ENCODE data around the gene BCL2L14. TPM values are rescaled to one million over a fixed set of nuclear protein-coding genes. Genes with fewer than 3 reads are reported as not detected.

BCL2L14 gene, protein sequence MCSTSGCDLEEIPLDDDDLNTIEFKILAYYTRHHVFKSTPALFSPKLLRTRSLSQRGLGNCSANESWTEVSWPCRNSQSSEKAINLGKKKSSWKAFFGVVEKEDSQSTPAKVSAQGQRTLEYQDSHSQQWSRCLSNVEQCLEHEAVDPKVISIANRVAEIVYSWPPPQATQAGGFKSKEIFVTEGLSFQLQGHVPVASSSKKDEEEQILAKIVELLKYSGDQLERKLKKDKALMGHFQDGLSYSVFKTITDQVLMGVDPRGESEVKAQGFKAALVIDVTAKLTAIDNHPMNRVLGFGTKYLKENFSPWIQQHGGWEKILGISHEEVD
- total RNA-seq (2016; rRNA removed; fragmentation: Illumina TruSeq; extraction: Trizol) (0.11 and 0.28 TPM in 2 replicates), polyA plus RNA-seq (2011; rRNA removed) (0.22 TPM in 1 of 2 replicates, not detected in the other), polyA minus RNA-seq (2011; rRNA and poly(A)+ RNA removed; ENCODE audit: low replicate concordance) (0.35 TPM in 1 of 2 replicates, not detected in the other), Bru-seq, nascent RNA (percentile 17 among the genes with signal in this experiment), BruChase-seq, experiment 1, labeled RNA remaining after a 6-hour chase (percentile 12 among the genes with signal in this experiment), BruChase-seq, experiment 2, labeled RNA remaining after a 2-hour chase (percentile 13 among the genes with signal in this experiment)
- total RNA-seq (2016; cell fraction: cytosol; rRNA removed; fragmentation: Illumina TruSeq; extraction: Trizol; ENCODE audit: low read depth): 0.30 TPM in 1 of 2 replicates, not detected in the other
- 0.22 and 0.32 TPM in 2 replicates for total RNA-seq (2016; cell fraction: insoluble cytoplasmic fraction; rRNA removed; fragmentation: Illumina TruSeq; extraction: Trizol)
- total RNA-seq (2016; cell fraction: membrane; rRNA removed; fragmentation: Illumina TruSeq; extraction: Trizol): 0.34 TPM in 1 of 2 replicates, not detected in the other
- total RNA-seq (2016; cell fraction: nucleus; rRNA removed; fragmentation: Illumina TruSeq; extraction: Trizol): not detected in 2 replicates
- polyA plus RNA-seq (2011; cell fraction: cytosol; rRNA removed): 0.08 and 0.09 TPM in 2 replicates
- polyA plus RNA-seq (2011; cell fraction: nucleus; rRNA removed): 0.21 TPM in 1 of 2 replicates, not detected in the other
- 0.07 and 0.24 TPM in 2 replicates for polyA plus RNA-seq (2012)
- polyA plus RNA-seq (2016; cell fraction: cytosol; fragmentation: Illumina TruSeq; extraction: Trizol; ENCODE audit: low read depth): not detected in 2 replicates
- polyA plus RNA-seq (2016; cell fraction: insoluble cytoplasmic fraction; fragmentation: Illumina TruSeq; extraction: Trizol; ENCODE audit: low read depth): not detected in 2 replicates
- polyA plus RNA-seq (2016; cell fraction: membrane; fragmentation: Illumina TruSeq; extraction: Trizol; ENCODE audit: low read depth): not detected in 2 replicates
- polyA plus RNA-seq (2016; cell fraction: nucleus; fragmentation: Illumina TruSeq; extraction: Trizol; ENCODE audit: insufficient read depth, low read depth): not detected in 2 replicates
- polyA minus RNA-seq (2011; cell fraction: cytosol; rRNA and poly(A)+ RNA removed): not detected in 2 replicates
- 0.52 TPM in 1 of 2 replicates, not detected in the other for polyA minus RNA-seq (2011; cell fraction: nucleus; rRNA and poly(A)+ RNA removed)
- long read RNA-seq, experiment 1, partial matches to known transcripts: 0 of 2 reads
- long read RNA-seq, experiment 1, other reads (novel, unspliced or antisense): 2 of 2 reads
- long read RNA-seq, experiment 2: 0 reads

DNA sequence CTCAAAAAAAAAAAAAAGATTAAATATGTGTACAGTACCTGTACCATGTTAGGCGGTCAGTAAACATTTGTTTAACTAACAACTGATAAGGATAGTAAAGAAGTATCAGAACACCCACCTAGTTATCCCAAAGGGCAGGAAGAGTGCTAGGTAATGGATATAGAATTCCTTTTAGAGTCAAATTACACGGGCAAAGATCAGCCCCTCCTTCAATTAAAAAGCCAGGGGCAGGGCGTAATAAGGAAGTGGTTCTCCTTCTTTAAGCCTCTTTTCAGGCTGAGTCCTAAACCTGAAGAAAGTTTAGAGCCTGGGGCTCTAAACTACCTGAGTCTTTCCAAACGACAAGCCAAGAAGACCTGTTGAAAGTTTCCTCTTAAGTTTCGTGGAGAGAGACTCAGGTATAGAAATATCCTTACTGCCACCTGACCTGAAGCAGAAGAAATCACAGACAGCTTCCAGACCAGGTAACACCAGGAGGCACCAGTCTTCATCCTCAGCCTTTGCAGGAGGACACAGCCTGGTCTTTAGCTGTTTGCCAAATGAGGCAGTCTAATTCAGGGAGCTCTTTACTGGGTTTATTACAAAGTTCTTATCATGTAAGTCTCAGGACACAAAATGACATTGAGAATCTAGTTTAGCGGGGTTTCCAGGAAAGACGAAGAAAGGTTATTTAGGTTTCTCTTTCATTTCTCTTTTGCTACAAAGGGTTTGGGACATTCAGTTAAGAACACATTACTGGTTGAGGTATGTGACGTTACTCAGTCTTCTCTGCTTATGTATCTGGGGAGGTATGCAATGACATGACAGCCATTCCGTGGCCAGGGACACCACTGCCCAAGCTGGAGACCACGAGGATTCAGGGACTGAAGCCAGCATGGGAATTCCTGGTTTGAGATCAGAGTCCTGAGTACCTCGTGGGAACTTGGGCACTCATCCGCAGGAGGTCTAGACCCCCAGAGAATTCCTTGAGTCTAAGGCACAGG lies at the start of gene BCL2L14:
Gene BCL2L14 (plus strand): TSS at position 266 of the 983 bp plus-strand sequence. CDS start 8,367 bp downstream, outside the sequence.
- peak; percentile 59 for DNase-seq (ENCODE audit: low spot score)
- no TSS peak for BruUV-seq (replicated peaks)
- in situ Hi-C loops (cut with HindIII; ENCODE audit: extremely low pct_ligation_motif_present, low pct_unique_long_range_greater_than_20kb) (no loop called here), intact Hi-C loops (cut with micrococcal nuclease; ENCODE audit: unreplicated experiment) (no loop called here)
- ChIA-PET POLR2A (interaction anchor here (0.7 to 1.2 kb wide), 2 partner anchors 11 to 242 kb away, joined by 3 to 4 read pairs; no protein-coding TSS in a partner anchor), CTCF (ENCODE audit: low intra/inter-chr PET ratio, low total read pairs) (no interaction called here)
- no peak for FAIRE-seq
- Histone ChIP-seq H3K4me2 (ENCODE audit: low read depth, low read length) (peak within 1 kb of the TSS; percentile 88), H4K20me1 (ENCODE audit: insufficient read depth, low read length) (no peaks in the 10 kb centered on the region), H3K4me1 (ENCODE audit: insufficient read depth, low read length) (peaks cover 39% of the 10 kb centered on the region), H3K36me3 (replicated peaks in 1 of 2; ENCODE audit: control insufficient read depth in 1 of 2, insufficient read depth in 2 of 2, low read length in 2 of 2) (no peaks in the 10 kb centered on the region), H3K4me3 (replicated peaks in 1 of 3; ENCODE audit: insufficient read depth in 1 of 3, low read depth in 2 of 3, low read length in 3 of 3) (peak within 1 kb of the TSS; percentile 46 to 74 (median 49)), H3K27ac (ENCODE audit: extremely low read length, insufficient read depth, low read length) (no peak within 1 kb of the TSS), H3K27me3 (ENCODE audit: control insufficient read depth in 1 of 2, insufficient read depth in 2 of 2, low read length in 2 of 2) (peaks cover 5 to 21% of the 10 kb centered on the region in 2 experiments; a peak in 2 of 5 replicates), H3K79me2 (ENCODE audit: insufficient read depth, low read length) (no peaks in the 10 kb centered on the region), H3K9ac (ENCODE audit: insufficient read depth, low read depth, low read length) (peak within 1 kb of the TSS; percentile 31; the same call in 1 of the 2 replicates), H2AFZ (ENCODE audit: low read length) (peak within 1 kb of the TSS; percentile 58), H3K9me3 (ENCODE audit: low read length) (no peaks in the 10 kb centered on the region)
- peak; percentile 69 for ATAC-seq
- WGBS (ENCODE audit: low lambda C conversion rate): 2% methylated on average over 12 of the region's 12 CpGs
- TF ChIP-seq CTCF (CRISPR knock-in tag; IDR thresholded peaks at IDR 0.05) (0 out of 2 replicates have a peak, but pooled peaks have one; percentile 13), AHDC1 (CRISPR knock-in tag; IDR thresholded peaks at IDR 0.05; ENCODE audit: borderline replicate concordance) (peak; percentile 29; the same call in 1 of the 2 replicates), HNF4A (CRISPR knock-in tag; IDR thresholded peaks at IDR 0.05) (0 out of 2 replicates have a peak, but pooled peaks have one; percentile 13), SOX5 (CRISPR knock-in tag; IDR thresholded peaks at IDR 0.05; ENCODE audit: borderline replicate concordance) (0 out of 2 replicates have a peak, but pooled peaks have one; percentile 8), NKX3-1 (CRISPR knock-in tag; IDR thresholded peaks at IDR 0.05) (no peak), THAP11 (CRISPR knock-in tag; IDR thresholded peaks at IDR 0.05) (no peak), FOXP1 (IDR thresholded peaks at IDR 0.05) (0 out of 2 replicates have a peak, but pooled peaks have one; percentile 25), FOXP1 (CRISPR knock-in tag; IDR thresholded peaks at IDR 0.05) (peak; percentile 62; the same call in 1 of the 2 replicates), ATM (IDR thresholded peaks at IDR 0.05; ENCODE audit: borderline replicate concordance) (no peak)
